Neural cell (in vitro differentiated cells): ENCODE data around the gene PTPRU. TPM values are rescaled to one million over a fixed set of nuclear protein-coding genes. Genes with fewer than 3 reads are reported as not detected.

Source experiments
- H2AFZ ChIP-seq: fragments of 200-600, 300-800 bp; sonication (generic), shearing (Covaris generic); 2 replicates; pipeline ENCODE4 v1.6.0; 2014; ENCODE audit warnings: low read depth, mild to moderate bottlenecking, antibody characterized with exemption, low read length, moderate library complexity
- H3F3A ChIP-seq: fragments of 200-600 bp; shearing (Covaris generic); 2 replicates; pipeline ENCODE4 v1.6.1; 2016; ENCODE audit warnings: mild to moderate bottlenecking, moderate library complexity, mixed read lengths, antibody characterized with exemption, low read length; ENCODE audit not compliant: insufficient read depth, poor library complexity, severe bottlenecking
- H3K27ac ChIP-seq: fragments of 200-600, 300-800 bp; sonication (generic), shearing (Covaris generic); 2 replicates; pipeline ENCODE4 v1.5.1; 2014; ENCODE audit warnings: mild to moderate bottlenecking, low read length, moderate library complexity
- H3K27me3 ChIP-seq: fragments of 300-800, 200-600 bp; sonication (generic), shearing (Covaris generic); 2 replicates; pipeline ENCODE4 v1.6.0; 2014; ENCODE audit warnings: mild to moderate bottlenecking, low read depth, low read length, moderate library complexity; ENCODE audit not compliant: insufficient read depth
- H3K36me3 ChIP-seq: fragments of 300-800, 200-600 bp; sonication (generic), shearing (Covaris generic); 2 replicates; pipeline ENCODE4 v1.5.1; 2014; ENCODE audit warnings: mild to moderate bottlenecking, antibody characterized with exemption, low read length, moderate library complexity; ENCODE audit not compliant: insufficient read depth
- H3K4me2 ChIP-seq: fragments of 300-800, 200-600 bp; sonication (generic), shearing (Covaris generic); 2 replicates; pipeline ENCODE4 v1.6.0; 2014; ENCODE audit warnings: mild to moderate bottlenecking, low read length
- H3K4me3 ChIP-seq: fragments of 300-800, 200-600 bp; sonication (generic), shearing (Covaris generic); 2 replicates; pipeline ENCODE4 v1.5.1; 2014; ENCODE audit warnings: mild to moderate bottlenecking, low read length, moderate library complexity
- H3K79me2 ChIP-seq: fragments of 200-600 bp; shearing (Covaris generic); replicated peaks from 2 replicates; pipeline ENCODE4 v1.6.0; 2014; ENCODE audit warnings: mild to moderate bottlenecking, low read length, moderate library complexity; ENCODE audit not compliant: insufficient read depth
- H3K9ac ChIP-seq: fragments of 300-800, 200-600 bp; sonication (generic), shearing (Covaris generic); 2 replicates; pipeline ENCODE4 v1.6.1; 2016; ENCODE audit warnings: mild to moderate bottlenecking, low read length, mixed read lengths
- H3K9me2 ChIP-seq: fragments of 200-600 bp; shearing (Covaris generic); 2 replicates; pipeline ENCODE4 v1.6.1; 2016; ENCODE audit warnings: mild to moderate bottlenecking, low read length, mixed read lengths; ENCODE audit not compliant: insufficient read depth
- H3K9me3 ChIP-seq: fragments of 200-600, 300-800 bp; sonication (generic), shearing (Covaris generic); 2 replicates; pipeline ENCODE4 v1.6.1; 2016; ENCODE audit warnings: mild to moderate bottlenecking, mixed run types, low read length, moderate library complexity, mixed read lengths
- H4K20me1 ChIP-seq: fragments of 200-600 bp; shearing (Covaris generic); 2 replicates; pipeline ENCODE4 v1.6.1; 2016; ENCODE audit warnings: mild to moderate bottlenecking, mixed run types; ENCODE audit not compliant: insufficient read depth
- EP300 ChIP-seq: fragments of 450-650 bp; conservative IDR thresholded peaks from 2 replicates; pipeline ENCODE4 v1.6.1; 2014; ENCODE audit warnings: antibody characterized with exemption, mild to moderate bottlenecking, moderate library complexity; ENCODE audit not compliant: poor library complexity, severe bottlenecking
- EZH2 ChIP-seq: fragments of 200-600, 300-800 bp; shearing (Covaris generic), sonication (generic); IDR thresholded peaks from 2 replicates; pipeline ENCODE4 v1.6.1; 2014; ENCODE audit warnings: antibody characterized with exemption, low read length, borderline replicate concordance, mild to moderate bottlenecking; ENCODE audit not compliant: insufficient read depth, poor library complexity, severe bottlenecking
- MXI1 ChIP-seq: fragments of 450-650 bp; conservative IDR thresholded peaks from 2 replicates; pipeline ENCODE4 v1.6.1; 2014; ENCODE audit warnings: antibody characterized with exemption, mild to moderate bottlenecking; ENCODE audit not compliant: poor library complexity, severe bottlenecking
- POLR2AphosphoS5 ChIP-seq: IDR thresholded peaks from 2 replicates; pipeline ENCODE4 v1.6.1; 2012
- RAD21 ChIP-seq: fragments of 450-650 bp; conservative IDR thresholded peaks from 2 replicates; pipeline ENCODE4 v1.6.1; 2014; ENCODE audit warnings: antibody characterized with exemption, mild to moderate bottlenecking, moderate library complexity
- SMC3 ChIP-seq: fragments of 450-650 bp; conservative IDR thresholded peaks from 2 replicates; pipeline ENCODE4 v1.6.1; 2014; ENCODE audit warnings: antibody characterized with exemption, mild to moderate bottlenecking, moderate library complexity; ENCODE audit not compliant: poor library complexity
- TAF1 ChIP-seq: IDR thresholded peaks from 2 replicates; pipeline ENCODE4 v1.6.1; 2012; ENCODE audit warnings: low read depth
- polyA plus RNA-seq: library from polyadenylated mRNA; depleted of rRNA; stranded (reverse); fragments of >200 nt; gene quantifications from 2 replicates; pipeline ENCODE4 v1.2.3, GENCODE V29; 2014
- TF ChIP-seq, protein P1 (sequence below): IDR thresholded peaks from 2 replicates; pipeline ENCODE4 v1.6.1; 2012; ENCODE audit warnings: borderline replicate concordance
- TF ChIP-seq, protein P2 (sequence below): fragments of 450-650 bp; IDR thresholded peaks from 2 replicates; pipeline ENCODE4 v1.5.1; 2014; ENCODE audit warnings: antibody characterized with exemption, mild to moderate bottlenecking, moderate library complexity; ENCODE audit not compliant: poor library complexity, severe bottlenecking

PTPRU gene
- polyA plus RNA-seq, 1 donor from 2014 or later = 5.0 TPM

DNA sequence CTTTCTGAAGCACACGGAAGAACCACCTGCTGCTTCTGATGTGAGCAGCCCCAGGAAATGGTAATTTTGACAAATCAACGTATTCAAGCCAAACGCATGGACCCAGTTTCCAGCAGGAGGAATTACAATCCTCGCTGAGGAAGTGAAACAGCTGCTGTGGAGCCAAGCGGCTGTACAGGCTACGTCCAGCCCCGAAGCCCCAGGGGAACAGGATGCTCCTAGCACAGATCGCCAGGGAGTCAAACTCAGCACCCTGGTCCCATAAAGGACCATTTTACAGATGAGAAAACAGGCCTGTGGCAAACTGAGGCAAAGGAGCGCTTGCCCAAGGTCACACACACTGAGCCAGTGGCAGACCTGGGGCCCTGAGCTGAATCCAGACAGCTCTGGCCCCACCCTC, 108.0 kb downstream of the PTPRU start (continued):
- TF ChIP-seq, protein P1, sequence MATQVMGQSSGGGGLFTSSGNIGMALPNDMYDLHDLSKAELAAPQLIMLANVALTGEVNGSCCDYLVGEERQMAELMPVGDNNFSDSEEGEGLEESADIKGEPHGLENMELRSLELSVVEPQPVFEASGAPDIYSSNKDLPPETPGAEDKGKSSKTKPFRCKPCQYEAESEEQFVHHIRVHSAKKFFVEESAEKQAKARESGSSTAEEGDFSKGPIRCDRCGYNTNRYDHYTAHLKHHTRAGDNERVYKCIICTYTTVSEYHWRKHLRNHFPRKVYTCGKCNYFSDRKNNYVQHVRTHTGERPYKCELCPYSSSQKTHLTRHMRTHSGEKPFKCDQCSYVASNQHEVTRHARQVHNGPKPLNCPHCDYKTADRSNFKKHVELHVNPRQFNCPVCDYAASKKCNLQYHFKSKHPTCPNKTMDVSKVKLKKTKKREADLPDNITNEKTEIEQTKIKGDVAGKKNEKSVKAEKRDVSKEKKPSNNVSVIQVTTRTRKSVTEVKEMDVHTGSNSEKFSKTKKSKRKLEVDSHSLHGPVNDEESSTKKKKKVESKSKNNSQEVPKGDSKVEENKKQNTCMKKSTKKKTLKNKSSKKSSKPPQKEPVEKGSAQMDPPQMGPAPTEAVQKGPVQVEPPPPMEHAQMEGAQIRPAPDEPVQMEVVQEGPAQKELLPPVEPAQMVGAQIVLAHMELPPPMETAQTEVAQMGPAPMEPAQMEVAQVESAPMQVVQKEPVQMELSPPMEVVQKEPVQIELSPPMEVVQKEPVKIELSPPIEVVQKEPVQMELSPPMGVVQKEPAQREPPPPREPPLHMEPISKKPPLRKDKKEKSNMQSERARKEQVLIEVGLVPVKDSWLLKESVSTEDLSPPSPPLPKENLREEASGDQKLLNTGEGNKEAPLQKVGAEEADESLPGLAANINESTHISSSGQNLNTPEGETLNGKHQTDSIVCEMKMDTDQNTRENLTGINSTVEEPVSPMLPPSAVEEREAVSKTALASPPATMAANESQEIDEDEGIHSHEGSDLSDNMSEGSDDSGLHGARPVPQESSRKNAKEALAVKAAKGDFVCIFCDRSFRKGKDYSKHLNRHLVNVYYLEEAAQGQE = no peak

GRCh38 chr1:29346576-29346975, 110.3 kb downstream of the PTPRU start:
- no peak overlapping the region for H3K27ac ChIP-seq
- no peak overlapping the region for H3K4me3 ChIP-seq
- no peaks in the 10 kb centered on the region for H3K9me3 ChIP-seq
- no peaks in the 10 kb centered on the region for H3K36me3 ChIP-seq
- no peak overlapping the region for H3K4me2 ChIP-seq
- no peak overlapping the region for H3K9ac ChIP-seq
- no peaks in the 10 kb centered on the region for H3F3A ChIP-seq
- H3K27me3 ChIP-seq = no peaks in the 10 kb centered on the region
- H4K20me1 ChIP-seq = no peaks in the 10 kb centered on the region
- H3K9me2 ChIP-seq = no peaks in the 10 kb centered on the region
- H3K79me2 ChIP-seq = no peaks in the 10 kb centered on the region
- no peak overlapping the region for H2AFZ ChIP-seq
- TF ChIP-seq, protein P1 = no peak
- TF ChIP-seq MXI1 = no peak
- no peak for TF ChIP-seq SMC3
- no peak for TF ChIP-seq EZH2
- no peak for TF ChIP-seq RAD21

- TF ChIP-seq SMC3 = no peak
- TF ChIP-seq POLR2AphosphoS5 = no peak
- TF ChIP-seq, protein P2, sequence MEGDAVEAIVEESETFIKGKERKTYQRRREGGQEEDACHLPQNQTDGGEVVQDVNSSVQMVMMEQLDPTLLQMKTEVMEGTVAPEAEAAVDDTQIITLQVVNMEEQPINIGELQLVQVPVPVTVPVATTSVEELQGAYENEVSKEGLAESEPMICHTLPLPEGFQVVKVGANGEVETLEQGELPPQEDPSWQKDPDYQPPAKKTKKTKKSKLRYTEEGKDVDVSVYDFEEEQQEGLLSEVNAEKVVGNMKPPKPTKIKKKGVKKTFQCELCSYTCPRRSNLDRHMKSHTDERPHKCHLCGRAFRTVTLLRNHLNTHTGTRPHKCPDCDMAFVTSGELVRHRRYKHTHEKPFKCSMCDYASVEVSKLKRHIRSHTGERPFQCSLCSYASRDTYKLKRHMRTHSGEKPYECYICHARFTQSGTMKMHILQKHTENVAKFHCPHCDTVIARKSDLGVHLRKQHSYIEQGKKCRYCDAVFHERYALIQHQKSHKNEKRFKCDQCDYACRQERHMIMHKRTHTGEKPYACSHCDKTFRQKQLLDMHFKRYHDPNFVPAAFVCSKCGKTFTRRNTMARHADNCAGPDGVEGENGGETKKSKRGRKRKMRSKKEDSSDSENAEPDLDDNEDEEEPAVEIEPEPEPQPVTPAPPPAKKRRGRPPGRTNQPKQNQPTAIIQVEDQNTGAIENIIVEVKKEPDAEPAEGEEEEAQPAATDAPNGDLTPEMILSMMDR = no peak
- no peak for TF ChIP-seq TAF1
- TF ChIP-seq EP300 = no peak
- TF ChIP-seq MXI1 = no peak
- TF ChIP-seq RAD21 = no peak
- TF ChIP-seq, protein P1 = no peak
- no peak for TF ChIP-seq EZH2
- no peaks in the 10 kb centered on the region for H3K27me3 ChIP-seq
- no peaks in the 10 kb centered on the region for H3F3A ChIP-seq
- H3K27ac ChIP-seq = no peak overlapping the region
- no peaks in the 10 kb centered on the region for H4K20me1 ChIP-seq
- no peak overlapping the region for H3K4me2 ChIP-seq
- H3K9me3 ChIP-seq = no peaks in the 10 kb centered on the region
- H3K79me2 ChIP-seq = no peaks in the 10 kb centered on the region
- no peaks in the 10 kb centered on the region for H3K9me2 ChIP-seq
- no peak overlapping the region for H3K9ac ChIP-seq
- no peak overlapping the region for H3K4me3 ChIP-seq
- no peak overlapping the region for H2AFZ ChIP-seq
- H3K36me3 ChIP-seq = no peaks in the 10 kb centered on the region
Observed at GRCh38 chr1:29349871-29350491, 113.7 kb downstream of the PTPRU start.
